B cell (primary cell): ENCODE results near the gene UGT1A5. TPM values are rescaled to one million over a fixed set of nuclear protein-coding genes. Genes with fewer than 3 reads are reported as not detected.

Experiments used
- ATAC-seq: fragments of 200-7000 bp; cut with Tn5 transposase; one replicate; pipeline ENCODE4 v1.10.0; 2021; ENCODE audit warnings: low read depth, mild to moderate bottlenecking, moderate number of reproducible peaks, moderate library complexity
- CTCF ChIA-PET: fragments of 350-600 bp; sonication (Branson Sonifier 250); formaldehyde crosslinking; loops from one replicate; lab custom pipeline; 2021; ENCODE audit warnings: antibody characterized with exemption, inconsistent platforms; lab: Charles Lee
- POLR2A ChIA-PET: fragments of 350-600 bp; sonication (Branson Sonifier 250); formaldehyde crosslinking; loops from one replicate; lab custom pipeline; 2021; ENCODE audit warnings: antibody characterized with exemption; lab: Charles Lee
- DNase-seq: peaks from one replicate; pipeline ENCODE4 v3.0.0; 2013
- H2AFZ ChIP-seq: 2 replicates; pipeline ENCODE4 v1.6.1; 2012; ENCODE audit warnings: mild to moderate bottlenecking, low read depth, low read length; ENCODE audit not compliant: insufficient read depth, poor library complexity, severe bottlenecking
- H3K27ac ChIP-seq, 2 donors: 1 replicate in 1 of 2; 2 replicates in 1 of 2; pipeline ENCODE4 v1.5.1; 2012 to 2013; ENCODE audit warnings: low read length in 2 of 2, mild to moderate bottlenecking in 2 of 2, moderate library complexity in 1 of 2
- H3K27me3 ChIP-seq, 4 experiments: fragments of 200-600 bp in 1 of 4; sonication (generic) in 1 of 4; replicated peaks in 1 of 4; 1 replicate in 2 of 4; 2 replicates in 2 of 4; pipeline versions ENCODE4 v1.6.1 to v1.7.0; 2013 to 2016; ENCODE audit warnings: low read length in 3 of 4, mild to moderate bottlenecking in 2 of 4, mixed read lengths in 1 of 4, moderate library complexity in 1 of 4; ENCODE audit not compliant: insufficient read depth in 4 of 4, control insufficient read depth in 3 of 4; ENCODE audit errors: control extremely low read depth in 1 of 4
- H3K36me3 ChIP-seq, 2 experiments: replicated peaks in 1 of 2; 1 replicate in 1 of 2; 2 replicates in 1 of 2; pipeline versions ENCODE4 v1.6.1 to v1.7.1; 2013; ENCODE audit warnings: low read length in 1 of 2; ENCODE audit not compliant: insufficient read depth in 2 of 2, control insufficient read depth in 1 of 2; ENCODE audit errors: control extremely low read depth in 1 of 2, extremely low read depth in 1 of 2
- H3K4me1 ChIP-seq, 2 donors: fragments of 200-600 bp in 1 of 2; sonication (generic) in 1 of 2; 1 replicate in 1 of 2; 2 replicates in 1 of 2; pipeline versions ENCODE4 v1.5.1 to v1.6.1; 2013 to 2017; ENCODE audit warnings: low read length in 2 of 2; ENCODE audit not compliant: control insufficient read depth in 2 of 2, insufficient read depth in 2 of 2
- H3K4me2 ChIP-seq: replicated peaks from 2 replicates; pipeline ENCODE3; 2012; ENCODE audit warnings: mild to moderate bottlenecking, low read depth, low read length; ENCODE audit not compliant: poor library complexity, severe bottlenecking
- H3K4me3 ChIP-seq, 5 experiments: fragments of 200-600 bp in 1 of 5; sonication (generic) in 1 of 5; 1 replicate in 3 of 5; 2 replicates in 2 of 5; pipeline versions ENCODE4 v1.5.1 to v1.7.0; 2011 to 2016; ENCODE audit warnings: low read length in 4 of 5, mild to moderate bottlenecking in 4 of 5, low read depth in 2 of 5, control low read depth in 1 of 5, moderate library complexity in 1 of 5; ENCODE audit not compliant: insufficient read depth in 1 of 5; ENCODE audit errors: control extremely low read depth in 1 of 5, extremely low read depth in 1 of 5
- H3K79me2 ChIP-seq: fragments of 200-600 bp; sonication (generic); one replicate; pipeline ENCODE4 v1.6.0; 2016; ENCODE audit warnings: low read length; ENCODE audit not compliant: control insufficient read depth, insufficient read depth
- H3K9ac ChIP-seq: fragments of 200-600 bp; sonication (generic); 2 replicates; pipeline ENCODE4 v1.6.1; 2017; ENCODE audit warnings: mild to moderate bottlenecking, low read length, moderate library complexity
- H3K9me3 ChIP-seq, 3 donors: one replicate each; pipeline versions ENCODE4 v1.6.1 to v1.7.1; 2013; ENCODE audit warnings: low read length in 2 of 3; ENCODE audit not compliant: control insufficient read depth in 2 of 3, insufficient read depth in 1 of 3; ENCODE audit errors: control extremely low read depth in 1 of 3
- H4K20me1 ChIP-seq: 2 replicates; pipeline ENCODE4 v1.6.0; 2012; ENCODE audit warnings: mild to moderate bottlenecking, low read length; ENCODE audit not compliant: insufficient read depth, control insufficient read depth, poor library complexity, severe bottlenecking
- H3K27ac Mint-ChIP-seq: one replicate; pipeline ENCODE4 v1.8.0; 2021; ENCODE audit warnings: mixed read lengths
- H3K27me3 Mint-ChIP-seq: one replicate; pipeline ENCODE4 v1.8.0; 2021; ENCODE audit warnings: mixed read lengths
- H3K4me1 Mint-ChIP-seq: one replicate; pipeline ENCODE4 v1.8.0; 2021; ENCODE audit warnings: mixed read lengths
- H3K4me3 Mint-ChIP-seq: one replicate; pipeline ENCODE4 v1.8.0; 2021; ENCODE audit warnings: mixed read lengths
- H3K9me3 Mint-ChIP-seq: one replicate; pipeline ENCODE4 v1.8.0; 2022; ENCODE audit warnings: mixed read lengths; ENCODE audit not compliant: insufficient read depth
- CTCF ChIP-seq: fragments of 200-600 bp; IDR thresholded peaks from one replicate; pipeline ENCODE4 v1.8.0; 2022; ENCODE audit warnings: antibody characterized with exemption, mild to moderate bottlenecking
- EZH2 ChIP-seq: IDR thresholded peaks from 2 replicates; pipeline ENCODE4 v1.6.1; 2012; ENCODE audit warnings: borderline replicate concordance, low read depth, mild to moderate bottlenecking, moderate library complexity, low read length; ENCODE audit not compliant: insufficient read depth, poor library complexity, severe bottlenecking
- WGBS: methylation state at CpG from one replicate; pipeline ENCODE4 v1.1.5; 2013; ENCODE audit warnings: missing lambda C conversion rate; ENCODE audit not compliant: insufficient coverage; 5-methylcytosine and 5-hydroxymethylcytosine counted together
- intact Hi-C: fragments of 100-400 bp; cut with micrococcal nuclease; formaldehyde crosslinking; loops from one replicate; pipeline ENCODE4 v1.10.0; 2022
- polyA plus RNA-seq: library from polyadenylated mRNA; depleted of rRNA; stranded (reverse); fragments of >200 nt; gene quantifications from 2 replicates; pipeline ENCODE4 v1.2.3, GENCODE V29; 2012
- total RNA-seq, 2 donors: library from RNA; stranded (reverse); fragments of 120-200 nt in 1 of 2; gene quantifications; 1 replicate in 1 of 2; 2 replicates in 1 of 2; pipeline versions ENCODE4 v1.2.3 to v1.2.4, GENCODE V29; 2013 to 2022

UGT1A5 gene
- total and polyA plus RNA-seq, 2 donors (not counting 1 experiment from before 2014, with no cell fraction given), result not detected

- ATAC-seq (no peak), DNase-seq (no peak)
- H3K9me3 Mint-ChIP-seq, result peaks cover 7% of the 10 kb centered on the region
- peaks cover 0 to 8% (median 1%) of the 10 kb centered on the region in 4 experiments for H3K27me3 ChIP-seq
- H3K9me3 ChIP-seq, result peaks cover 0 to 20% (median 8%) of the 10 kb centered on the region in 3 donors
- no peak overlapping the region for H3K9ac ChIP-seq
- WGBS, result 88% methylated on average over 4 of the region's 5 CpGs
- H3K4me2 ChIP-seq, result no peak overlapping the region
- H2AFZ ChIP-seq, result no peak overlapping the region
- POLR2A ChIA-PET, result no interaction called here
- intact Hi-C loops, result no loop called here
- no peaks in the 10 kb centered on the region for H3K79me2 ChIP-seq
- TF ChIP-seq CTCF (no peak), EZH2 (no peak)
- H3K4me1 Mint-ChIP-seq, result no peaks in the 10 kb centered on the region
- H3K4me3 ChIP-seq, result no peak overlapping the region
- H4K20me1 ChIP-seq, result no peaks in the 10 kb centered on the region
- CTCF ChIA-PET, result no interaction called here
- H3K27ac ChIP-seq, result no peak overlapping the region
- no peak overlapping the region for H3K27ac Mint-ChIP-seq
- H3K27me3 Mint-ChIP-seq, result peaks cover 17% of the 10 kb centered on the region
- H3K36me3 ChIP-seq, result no peaks in the 10 kb centered on the region
- no peak overlapping the region for H3K4me3 Mint-ChIP-seq
- no peaks in the 10 kb centered on the region for H3K4me1 ChIP-seq
Observed at GRCh38 chr2:233773854-233774253, 61.1 kb downstream of the UGT1A5 start.

DNA sequence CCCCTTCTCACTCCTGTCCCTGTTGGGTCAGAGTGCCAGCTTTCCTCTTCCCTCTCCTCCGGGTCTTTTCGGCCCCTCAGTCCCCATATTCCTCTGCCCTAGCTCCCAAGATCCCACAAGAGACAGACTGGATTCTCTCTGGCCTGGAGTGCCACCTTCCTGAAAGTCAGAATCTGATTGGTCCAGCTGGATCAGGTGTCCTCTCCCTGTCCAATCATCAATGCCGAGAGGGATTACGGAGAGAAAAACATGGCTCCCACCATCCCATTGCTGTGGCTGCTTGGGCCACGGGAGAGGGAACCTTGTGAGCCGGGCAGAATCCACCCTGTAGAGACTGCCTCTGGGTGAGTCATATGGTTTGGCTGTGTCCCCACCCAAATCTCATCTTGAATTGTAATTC, 62.7 kb downstream of the UGT1A5 start:
- no peak for ATAC-seq
- Mint-ChIP-seq H3K27me3 (peaks cover 18% of the 10 kb centered on the region), H3K4me3 (no peak overlapping the region), H3K4me1 (no peaks in the 10 kb centered on the region), H3K27ac (no peak overlapping the region), H3K9me3 (peaks cover 7% of the 10 kb centered on the region)
- Histone ChIP-seq H3K9me3 (peaks cover 0 to 24% (median 8%) of the 10 kb centered on the region in 3 donors), H3K27ac (no peak overlapping the region), H4K20me1 (no peaks in the 10 kb centered on the region), H2AFZ (no peak overlapping the region), H3K27me3 (peaks cover 0 to 12% (median 1%) of the 10 kb centered on the region in 4 experiments), H3K4me1 (no peaks in the 10 kb centered on the region), H3K4me3 (no peak overlapping the region), H3K36me3 (no peaks in the 10 kb centered on the region), H3K4me2 (no peak overlapping the region), H3K9ac (no peak overlapping the region), H3K79me2 (no peaks in the 10 kb centered on the region)
- ChIA-PET POLR2A (no interaction called here), CTCF (no interaction called here)
- TF ChIP-seq CTCF, result no peak
- intact Hi-C loops, result no loop called here
- DNase-seq, result no peak
- WGBS, result 96% methylated on average over 5 of the region's 6 CpGs
